K562 (cell line): ENCODE results near the gene VN1R4.
A peak's percentile ranks its signal among the peaks of the same experiment; 100 is the strongest.

Experiments used
- CBX2 ChIP-seq: fragments of 200-600 bp; sonication (generic); IDR thresholded peaks from one replicate; pipeline ENCODE4 v1.6.1; 2012; ENCODE audit warnings: mild to moderate bottlenecking, low read length, inconsistent platforms; ENCODE audit not compliant: insufficient read depth, poor library complexity, severe bottlenecking
- CTCF ChIP-seq, 3 experiments: IDR thresholded peaks in 2 of 3; conservative IDR thresholded peaks in 1 of 3; 2 replicates each; pipeline ENCODE4 v1.5.1; 2011 to 2012; ENCODE audit warnings: low read length in 3 of 3, mild to moderate bottlenecking in 3 of 3, control low read depth in 2 of 3, improper control_type of control experiment in 1 of 3, inconsistent platforms in 1 of 3, low read depth in 1 of 3, mixed read lengths in 1 of 3, moderate library complexity in 1 of 3; ENCODE audit not compliant: insufficient read depth in 2 of 3
- EP300 ChIP-seq: IDR thresholded peaks from 2 replicates; pipeline ENCODE4 v1.6.1; 2012; ENCODE audit warnings: low read length, improper control_type of control experiment
- FIP1L1 ChIP-seq: fragments of 200-400 bp; formaldehyde crosslinking; IDR thresholded peaks from 2 replicates; pipeline ENCODE4 v1.6.1; 2018; ENCODE audit warnings: mild to moderate bottlenecking, low read depth, low read length; ENCODE audit not compliant: poor library complexity, severe bottlenecking
- GATA2 ChIP-seq: sonication (generic); formaldehyde crosslinking; IDR thresholded peaks from 2 replicates; pipeline ENCODE4 v1.4.0; 2020; ENCODE audit warnings: mild to moderate bottlenecking, missing genetic modification reagents
- TAF1 ChIP-seq: IDR thresholded peaks from 2 replicates; pipeline ENCODE4 v1.6.1; 2011; ENCODE audit warnings: mild to moderate bottlenecking, low read length, moderate library complexity; ENCODE audit not compliant: insufficient read depth, control insufficient read depth, severe bottlenecking; ENCODE audit errors: extremely low read depth
- TEAD2 ChIP-seq: fragments of 450-650 bp; IDR thresholded peaks from 2 replicates; pipeline ENCODE4 v1.6.1; 2016; ENCODE audit warnings: missing genetic modification characterization, control low read depth, missing compliant biosample characterization
- ZFP36 ChIP-seq: fragments of 150-350 bp; IDR thresholded peaks from 2 replicates; pipeline ENCODE4 v1.6.1; 2018; ENCODE audit warnings: low read length, low read depth; ENCODE audit not compliant: partially characterized antibody
- TF ChIP-seq, protein P1 (sequence below): sonication (generic); formaldehyde crosslinking; IDR thresholded peaks from 2 replicates; pipeline ENCODE4 v1.8.1; 2022; ENCODE audit warnings: missing genetic modification reagents

- TF ChIP-seq ZFP36: no peak
- no peak for TF ChIP-seq CBX2
- no peak for TF ChIP-seq FIP1L1
- peak; percentile 48 to 70 (median 68) for TF ChIP-seq CTCF (IDR thresholded peaks at IDR 0.05 in 2 of 3, conservative IDR thresholded peaks at IDR 0.05 in 1 of 3; ENCODE audit: insufficient read depth in 2 of 3, low read depth in 1 of 3, low read length in 3 of 3)
- TF ChIP-seq EP300: no peak
- no peak for TF ChIP-seq TEAD2 (tag)
- TF ChIP-seq, protein P1, sequence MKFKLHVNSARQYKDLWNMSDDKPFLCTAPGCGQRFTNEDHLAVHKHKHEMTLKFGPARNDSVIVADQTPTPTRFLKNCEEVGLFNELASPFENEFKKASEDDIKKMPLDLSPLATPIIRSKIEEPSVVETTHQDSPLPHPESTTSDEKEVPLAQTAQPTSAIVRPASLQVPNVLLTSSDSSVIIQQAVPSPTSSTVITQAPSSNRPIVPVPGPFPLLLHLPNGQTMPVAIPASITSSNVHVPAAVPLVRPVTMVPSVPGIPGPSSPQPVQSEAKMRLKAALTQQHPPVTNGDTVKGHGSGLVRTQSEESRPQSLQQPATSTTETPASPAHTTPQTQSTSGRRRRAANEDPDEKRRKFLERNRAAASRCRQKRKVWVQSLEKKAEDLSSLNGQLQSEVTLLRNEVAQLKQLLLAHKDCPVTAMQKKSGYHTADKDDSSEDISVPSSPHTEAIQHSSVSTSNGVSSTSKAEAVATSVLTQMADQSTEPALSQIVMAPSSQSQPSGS (CRISPR knock-in tag): no peak
- no peak for TF ChIP-seq TAF1
- TF ChIP-seq GATA2 (CRISPR knock-in tag): no peak
Observed at GRCh38 chr19:53308339-53308811, 40.9 kb upstream of the VN1R4 start.
